ENCODE measurements around the gene MACROD2. TPM values are rescaled to one million over a fixed set of nuclear protein-coding genes. Genes with fewer than 3 reads are reported as not detected.
A peak's percentile ranks its signal among the peaks of the same experiment; 100 is the strongest.

Gene MACROD2
- total RNA-seq, 1 donor from 2014 or later: 6.7 TPM

- TF ChIP-seq, protein P1, sequence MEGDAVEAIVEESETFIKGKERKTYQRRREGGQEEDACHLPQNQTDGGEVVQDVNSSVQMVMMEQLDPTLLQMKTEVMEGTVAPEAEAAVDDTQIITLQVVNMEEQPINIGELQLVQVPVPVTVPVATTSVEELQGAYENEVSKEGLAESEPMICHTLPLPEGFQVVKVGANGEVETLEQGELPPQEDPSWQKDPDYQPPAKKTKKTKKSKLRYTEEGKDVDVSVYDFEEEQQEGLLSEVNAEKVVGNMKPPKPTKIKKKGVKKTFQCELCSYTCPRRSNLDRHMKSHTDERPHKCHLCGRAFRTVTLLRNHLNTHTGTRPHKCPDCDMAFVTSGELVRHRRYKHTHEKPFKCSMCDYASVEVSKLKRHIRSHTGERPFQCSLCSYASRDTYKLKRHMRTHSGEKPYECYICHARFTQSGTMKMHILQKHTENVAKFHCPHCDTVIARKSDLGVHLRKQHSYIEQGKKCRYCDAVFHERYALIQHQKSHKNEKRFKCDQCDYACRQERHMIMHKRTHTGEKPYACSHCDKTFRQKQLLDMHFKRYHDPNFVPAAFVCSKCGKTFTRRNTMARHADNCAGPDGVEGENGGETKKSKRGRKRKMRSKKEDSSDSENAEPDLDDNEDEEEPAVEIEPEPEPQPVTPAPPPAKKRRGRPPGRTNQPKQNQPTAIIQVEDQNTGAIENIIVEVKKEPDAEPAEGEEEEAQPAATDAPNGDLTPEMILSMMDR (conservative IDR thresholded peaks at IDR 0.05): no peak
- Mint-ChIP-seq H3K4me3 (peak overlapping the region; percentile 7), H3K27me3 (no peaks in the 10 kb centered on the region), H3K9me3 (no peaks in the 10 kb centered on the region), H3K4me1 (ENCODE audit: unreplicated experiment) (peaks cover 27% of the 10 kb centered on the region), H3K27ac (no peak overlapping the region), H3K36me3 (no peaks in the 10 kb centered on the region)
- DNase-seq (ENCODE audit: extremely low spot score, unreplicated experiment): no peak
These were observed 419.2 kb downstream of the MACROD2 start for GRCh38 chr20:14414560-14414959.

- no peaks in the 10 kb centered on the region for H3K36me3 Mint-ChIP-seq
These were observed 420.2 kb downstream of the MACROD2 start for GRCh38 chr20:14415467-14415866.

GRCh38 chr20:14418376-14418775 is 423.1 kb downstream of the MACROD2 start:
- H3K4me1 Mint-ChIP-seq (ENCODE audit: unreplicated experiment): peaks cover 14% of the 10 kb centered on the region
- H3K9me3 Mint-ChIP-seq: no peaks in the 10 kb centered on the region
- no peak overlapping the region for H3K4me3 Mint-ChIP-seq
- no peak overlapping the region for H3K27ac Mint-ChIP-seq
- no peak for DNase-seq (ENCODE audit: extremely low spot score, unreplicated experiment)
- peaks cover 3% of the 10 kb centered on the region for H3K27me3 Mint-ChIP-seq
- TF ChIP-seq, protein P1 (conservative IDR thresholded peaks at IDR 0.05): no peak
- H3K36me3 Mint-ChIP-seq: no peaks in the 10 kb centered on the region

More at GRCh38 chr20:14415467-14415866, 420.2 kb downstream of the MACROD2 start:
- Mint-ChIP-seq H3K4me3 (no peak overlapping the region), H3K27ac (no peak overlapping the region), H3K9me3 (no peaks in the 10 kb centered on the region), H3K4me1 (ENCODE audit: unreplicated experiment) (peaks cover 27% of the 10 kb centered on the region), H3K27me3 (no peaks in the 10 kb centered on the region)
- TF ChIP-seq, protein P1 (conservative IDR thresholded peaks at IDR 0.05): no peak
- no peak for DNase-seq (ENCODE audit: extremely low spot score, unreplicated experiment)

- Mint-ChIP-seq H3K27ac (no peak overlapping the region), H3K4me3 (no peak overlapping the region), H3K36me3 (no peaks in the 10 kb centered on the region), H3K27me3 (peaks cover 3% of the 10 kb centered on the region), H3K4me1 (ENCODE audit: unreplicated experiment) (no peaks in the 10 kb centered on the region), H3K9me3 (no peaks in the 10 kb centered on the region)
- DNase-seq (ENCODE audit: extremely low spot score, unreplicated experiment): no peak
- TF ChIP-seq, protein P1 (conservative IDR thresholded peaks at IDR 0.05): no peak
These were observed 427.6 kb downstream of the MACROD2 start for GRCh38 chr20:14422892-14423291.

DNA sequence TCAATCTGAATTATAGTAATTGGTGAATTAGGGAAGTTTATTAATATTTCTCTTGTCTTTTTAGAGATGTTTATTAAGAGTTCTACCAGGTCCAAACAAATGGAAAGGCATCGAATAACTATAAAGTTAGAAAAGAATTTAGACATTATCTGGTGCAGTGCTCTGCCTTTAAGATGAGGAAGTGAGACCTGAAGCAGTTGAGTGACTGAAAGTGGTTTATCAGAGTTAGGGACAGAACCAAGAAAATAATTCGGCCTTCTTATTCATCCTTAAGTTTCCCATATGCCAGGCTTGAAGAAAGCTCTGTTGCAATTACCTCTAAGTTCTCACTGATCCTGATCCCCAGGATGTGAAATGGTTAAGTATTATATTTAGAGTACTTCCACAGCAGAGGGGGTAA is 436.3 kb downstream of the MACROD2 start:
- TF ChIP-seq, protein P1 (conservative IDR thresholded peaks at IDR 0.05): no peak
- Mint-ChIP-seq H3K27ac (no peak overlapping the region), H3K9me3 (no peaks in the 10 kb centered on the region), H3K27me3 (no peaks in the 10 kb centered on the region), H3K36me3 (no peaks in the 10 kb centered on the region), H3K4me1 (ENCODE audit: unreplicated experiment) (no peaks in the 10 kb centered on the region), H3K4me3 (no peak overlapping the region)
- no peak for DNase-seq (ENCODE audit: extremely low spot score, unreplicated experiment)

DNA sequence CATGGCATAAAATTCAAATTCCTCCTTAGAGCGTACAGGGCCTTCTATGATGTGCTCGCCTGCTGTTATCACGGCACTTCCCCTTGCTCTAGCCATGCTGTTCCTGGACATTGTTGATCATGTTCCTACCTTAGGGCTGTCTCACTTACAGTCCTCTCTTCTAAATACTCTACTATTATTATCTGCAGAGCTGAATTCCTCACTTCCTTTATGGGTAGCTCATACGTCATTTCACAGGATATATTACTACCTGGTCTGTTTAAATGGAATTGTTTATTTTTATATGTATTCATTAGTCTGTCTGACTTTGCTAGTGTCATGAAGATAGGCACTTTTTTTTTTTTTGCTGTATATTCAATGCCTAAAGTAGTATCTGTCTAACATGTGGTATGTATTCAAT is 436.8 kb downstream of the MACROD2 start:
- DNase-seq (ENCODE audit: extremely low spot score, unreplicated experiment): no peak
- H3K27me3 Mint-ChIP-seq: no peaks in the 10 kb centered on the region
- H3K36me3 Mint-ChIP-seq: no peaks in the 10 kb centered on the region
- TF ChIP-seq, protein P1 (conservative IDR thresholded peaks at IDR 0.05): no peak
- no peak overlapping the region for H3K27ac Mint-ChIP-seq
- no peaks in the 10 kb centered on the region for H3K9me3 Mint-ChIP-seq
- H3K4me3 Mint-ChIP-seq: no peak overlapping the region
- H3K4me1 Mint-ChIP-seq (ENCODE audit: unreplicated experiment): no peaks in the 10 kb centered on the region
